Measurements from ENCODE around the gene RSPH1. TPM values are rescaled to one million over a fixed set of nuclear protein-coding genes. Genes with fewer than 3 reads are reported as not detected.

The RSPH1 gene
- total RNA-seq, 3 donors from 2014 or later, result 0.48 to 2.3 (median 0.88) TPM

DNA sequence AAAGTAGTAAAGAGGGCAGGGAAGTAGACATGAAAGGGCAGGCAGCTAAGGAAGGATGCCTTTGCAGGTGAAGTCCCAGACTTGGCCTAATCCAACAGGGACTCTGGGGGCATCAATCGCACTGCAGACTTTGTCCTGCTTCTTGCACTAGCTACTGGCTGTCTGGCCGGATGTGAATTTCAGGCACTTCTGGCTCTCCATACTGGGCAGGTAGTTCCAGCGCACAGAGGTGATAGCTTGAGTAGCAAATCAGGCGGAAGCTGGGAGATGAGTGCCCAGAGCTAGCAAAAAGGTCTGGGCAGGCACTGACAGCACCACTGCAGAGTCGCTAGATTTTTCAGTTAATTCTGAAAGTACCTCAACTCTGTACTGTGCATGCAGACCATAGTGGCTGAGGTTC lies 997 bp downstream of the RSPH1 start:
- H3K36me3 ChIP-seq, result no peaks in the 10 kb centered on the region
- intact Hi-C loops (cut with DNase I; ENCODE audit: low total_unique reads), result no loop called here
- H3K27ac ChIP-seq, result no peak overlapping the region
- H3K9me3 ChIP-seq, result no peaks in the 10 kb centered on the region
- no peaks in the 10 kb centered on the region for H3K4me1 ChIP-seq
- no peaks in the 10 kb centered on the region for H3K27me3 ChIP-seq
- TF ChIP-seq, protein P1, sequence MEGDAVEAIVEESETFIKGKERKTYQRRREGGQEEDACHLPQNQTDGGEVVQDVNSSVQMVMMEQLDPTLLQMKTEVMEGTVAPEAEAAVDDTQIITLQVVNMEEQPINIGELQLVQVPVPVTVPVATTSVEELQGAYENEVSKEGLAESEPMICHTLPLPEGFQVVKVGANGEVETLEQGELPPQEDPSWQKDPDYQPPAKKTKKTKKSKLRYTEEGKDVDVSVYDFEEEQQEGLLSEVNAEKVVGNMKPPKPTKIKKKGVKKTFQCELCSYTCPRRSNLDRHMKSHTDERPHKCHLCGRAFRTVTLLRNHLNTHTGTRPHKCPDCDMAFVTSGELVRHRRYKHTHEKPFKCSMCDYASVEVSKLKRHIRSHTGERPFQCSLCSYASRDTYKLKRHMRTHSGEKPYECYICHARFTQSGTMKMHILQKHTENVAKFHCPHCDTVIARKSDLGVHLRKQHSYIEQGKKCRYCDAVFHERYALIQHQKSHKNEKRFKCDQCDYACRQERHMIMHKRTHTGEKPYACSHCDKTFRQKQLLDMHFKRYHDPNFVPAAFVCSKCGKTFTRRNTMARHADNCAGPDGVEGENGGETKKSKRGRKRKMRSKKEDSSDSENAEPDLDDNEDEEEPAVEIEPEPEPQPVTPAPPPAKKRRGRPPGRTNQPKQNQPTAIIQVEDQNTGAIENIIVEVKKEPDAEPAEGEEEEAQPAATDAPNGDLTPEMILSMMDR (IDR thresholded peaks at IDR 0.05), result no peak
- no peak for TF ChIP-seq POLR2A (IDR thresholded peaks at IDR 0.05)
- H3K4me3 ChIP-seq, result no peak overlapping the region
- no peak for DNase-seq (ENCODE audit: low spot score in 2 of 2)

DNA sequence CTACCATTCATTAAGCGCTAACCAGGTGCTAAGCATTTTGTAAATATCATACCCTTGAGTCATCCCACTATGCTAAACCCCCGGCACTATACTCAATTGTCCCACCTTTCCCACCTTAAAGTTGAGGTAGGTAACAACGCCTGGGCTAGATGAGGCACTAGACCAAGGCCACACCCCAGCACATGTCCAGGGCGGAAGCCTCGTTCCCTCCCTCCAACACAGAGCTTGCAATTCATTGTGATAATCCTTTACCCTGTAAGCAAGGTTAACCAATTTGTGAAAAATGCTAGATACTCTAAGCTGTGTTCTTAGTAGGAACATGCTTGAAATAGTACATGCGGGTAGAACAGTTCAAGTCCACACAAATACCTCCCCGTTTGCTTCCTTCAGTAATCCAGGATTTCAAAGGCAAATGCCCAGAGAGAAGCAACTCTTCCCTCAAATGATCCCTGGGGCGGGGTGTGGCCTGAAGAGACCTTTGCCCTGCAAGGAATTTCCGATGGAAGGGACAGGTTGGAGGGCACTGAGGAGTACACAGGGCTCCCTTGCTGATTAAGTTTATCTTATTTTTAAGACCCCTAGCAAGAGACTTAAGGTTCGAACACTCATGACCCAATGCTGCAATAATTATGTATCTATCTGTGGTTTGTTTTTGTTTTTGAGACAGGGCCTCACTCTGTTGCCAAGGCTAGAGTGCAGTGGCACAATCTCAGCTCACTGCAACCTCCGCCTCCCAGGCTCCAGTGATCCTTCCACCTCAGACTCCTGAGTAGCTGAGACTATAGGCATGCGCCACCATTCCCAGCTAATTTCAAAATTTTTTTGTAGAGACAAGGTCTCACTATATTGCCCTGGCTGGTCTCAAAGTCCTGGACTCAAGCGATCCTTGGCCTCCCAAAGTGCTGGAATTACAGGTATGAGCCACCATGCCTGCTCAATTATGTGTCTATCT lies 2.6 kb downstream of the RSPH1 start:
- no peak overlapping the region for H3K4me3 ChIP-seq
- intact Hi-C loops (cut with DNase I; ENCODE audit: low total_unique reads), result no loop called here
- H3K36me3 ChIP-seq, result no peaks in the 10 kb centered on the region
- H3K27me3 ChIP-seq, result no peaks in the 10 kb centered on the region
- H3K27ac ChIP-seq, result no peak overlapping the region
- no peak for DNase-seq (ENCODE audit: low spot score in 2 of 2)
- H3K4me1 ChIP-seq, result no peaks in the 10 kb centered on the region
- no peak for TF ChIP-seq POLR2AphosphoS5 (IDR thresholded peaks at IDR 0.05)
- TF ChIP-seq, protein P1 (IDR thresholded peaks at IDR 0.05), result no peak
- no peak for TF ChIP-seq POLR2A (IDR thresholded peaks at IDR 0.05)
- no peaks in the 10 kb centered on the region for H3K9me3 ChIP-seq

DNA sequence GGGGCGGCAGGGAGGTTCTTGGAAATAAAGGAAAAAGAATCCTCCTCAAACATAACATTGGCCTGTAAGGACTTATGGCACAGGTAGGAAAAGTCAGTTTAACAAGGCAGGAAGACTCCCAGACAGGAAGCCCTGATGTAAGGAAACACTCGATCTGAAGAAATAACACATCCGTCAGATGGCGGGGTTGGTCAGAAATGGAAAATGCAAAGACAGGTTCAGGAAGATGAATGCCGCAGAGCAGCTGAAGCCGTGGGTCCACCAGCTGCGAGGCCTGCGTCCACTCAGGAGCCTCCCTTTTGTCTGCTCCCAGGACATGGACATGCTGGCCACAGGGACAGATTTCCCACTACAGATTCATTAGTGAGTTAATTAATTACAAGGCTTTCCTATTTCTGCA lies 3.8 kb downstream of the RSPH1 start:
- Histone ChIP-seq H3K9me3 (no peaks in the 10 kb centered on the region), H3K36me3 (no peaks in the 10 kb centered on the region), H3K4me1 (no peaks in the 10 kb centered on the region), H3K4me3 (no peak overlapping the region), H3K27ac (no peak overlapping the region), H3K27me3 (no peaks in the 10 kb centered on the region)
- intact Hi-C loops (cut with DNase I; ENCODE audit: low total_unique reads), result no loop called here
- DNase-seq (ENCODE audit: low spot score in 2 of 2), result no peak
- TF ChIP-seq POLR2A (IDR thresholded peaks at IDR 0.05), result no peak
- TF ChIP-seq, protein P1 (IDR thresholded peaks at IDR 0.05), result no peak
- no peak for TF ChIP-seq POLR2AphosphoS5 (IDR thresholded peaks at IDR 0.05)

DNA sequence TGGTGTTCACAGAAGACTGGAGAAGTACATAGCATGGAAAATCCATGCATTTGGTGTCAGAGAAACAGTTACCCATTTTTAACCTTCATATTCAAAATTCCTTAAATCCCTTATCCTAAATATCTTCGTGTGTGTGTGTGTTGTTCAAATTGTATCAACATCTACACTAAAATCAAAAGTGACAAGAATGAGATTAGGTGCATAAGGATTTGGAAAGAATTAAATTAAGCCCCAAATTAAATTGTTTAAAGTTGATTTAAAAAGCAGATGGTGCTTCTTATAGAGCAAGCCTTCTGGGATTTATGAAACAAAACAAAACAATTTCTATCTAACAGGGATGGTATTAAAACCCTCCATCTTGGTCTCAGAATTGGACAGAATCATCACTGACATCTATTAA lies 4.7 kb downstream of the RSPH1 start:
- no peaks in the 10 kb centered on the region for H3K4me1 ChIP-seq
- H3K36me3 ChIP-seq, result no peaks in the 10 kb centered on the region
- TF ChIP-seq, protein P1 (IDR thresholded peaks at IDR 0.05), result no peak
- TF ChIP-seq POLR2A (IDR thresholded peaks at IDR 0.05), result no peak
- no peak for TF ChIP-seq POLR2AphosphoS5 (IDR thresholded peaks at IDR 0.05)
- no peaks in the 10 kb centered on the region for H3K27me3 ChIP-seq
- no peaks in the 10 kb centered on the region for H3K9me3 ChIP-seq
- no peak overlapping the region for H3K4me3 ChIP-seq
- no peak for DNase-seq (ENCODE audit: low spot score in 2 of 2)
- intact Hi-C loops (cut with DNase I; ENCODE audit: low total_unique reads), result no loop called here
- no peak overlapping the region for H3K27ac ChIP-seq

DNA sequence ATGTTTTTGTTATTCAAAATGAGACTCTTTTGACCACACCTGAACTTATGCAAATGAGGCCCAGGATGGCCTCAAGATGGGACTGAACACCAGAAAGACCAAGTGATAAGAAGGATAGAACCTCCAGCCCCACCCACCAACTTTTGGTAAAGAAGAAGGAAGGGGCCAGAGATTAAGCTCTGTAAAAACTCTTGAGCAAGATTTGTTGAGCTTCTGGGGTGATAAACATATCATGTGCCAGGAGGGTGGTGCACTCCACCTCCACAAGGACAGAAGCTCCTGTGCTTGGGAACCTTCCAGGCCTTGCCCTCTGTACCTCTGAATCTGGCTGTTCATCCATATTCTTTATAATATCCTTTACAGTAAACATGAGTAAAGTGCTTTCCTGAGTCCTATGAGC lies 5.3 kb downstream of the RSPH1 start:
- no peak for TF ChIP-seq POLR2AphosphoS5 (IDR thresholded peaks at IDR 0.05)
- H3K4me1 ChIP-seq, result no peaks in the 10 kb centered on the region
- H3K9me3 ChIP-seq, result no peaks in the 10 kb centered on the region
- no peak for DNase-seq (ENCODE audit: low spot score in 2 of 2)
- H3K4me3 ChIP-seq, result no peak overlapping the region
- H3K36me3 ChIP-seq, result no peaks in the 10 kb centered on the region
- H3K27me3 ChIP-seq, result no peaks in the 10 kb centered on the region
- no peak overlapping the region for H3K27ac ChIP-seq
- intact Hi-C loops (cut with DNase I; ENCODE audit: low total_unique reads), result no loop called here
